ENCODE measurements around the gene FLT4. TPM values are rescaled to one million over a fixed set of nuclear protein-coding genes. Genes with fewer than 3 reads are reported as not detected.
A peak's percentile ranks its signal among the peaks of the same experiment; 100 is the strongest.

FLT4 gene
- total and polyA plus RNA-seq, 9 of the 15 experiments (the other 6 are each of a cell fraction or from before 2014, with no cell fraction given), result 0.01 to 0.42 (median 0.14) TPM; not detected in 2

DNA sequence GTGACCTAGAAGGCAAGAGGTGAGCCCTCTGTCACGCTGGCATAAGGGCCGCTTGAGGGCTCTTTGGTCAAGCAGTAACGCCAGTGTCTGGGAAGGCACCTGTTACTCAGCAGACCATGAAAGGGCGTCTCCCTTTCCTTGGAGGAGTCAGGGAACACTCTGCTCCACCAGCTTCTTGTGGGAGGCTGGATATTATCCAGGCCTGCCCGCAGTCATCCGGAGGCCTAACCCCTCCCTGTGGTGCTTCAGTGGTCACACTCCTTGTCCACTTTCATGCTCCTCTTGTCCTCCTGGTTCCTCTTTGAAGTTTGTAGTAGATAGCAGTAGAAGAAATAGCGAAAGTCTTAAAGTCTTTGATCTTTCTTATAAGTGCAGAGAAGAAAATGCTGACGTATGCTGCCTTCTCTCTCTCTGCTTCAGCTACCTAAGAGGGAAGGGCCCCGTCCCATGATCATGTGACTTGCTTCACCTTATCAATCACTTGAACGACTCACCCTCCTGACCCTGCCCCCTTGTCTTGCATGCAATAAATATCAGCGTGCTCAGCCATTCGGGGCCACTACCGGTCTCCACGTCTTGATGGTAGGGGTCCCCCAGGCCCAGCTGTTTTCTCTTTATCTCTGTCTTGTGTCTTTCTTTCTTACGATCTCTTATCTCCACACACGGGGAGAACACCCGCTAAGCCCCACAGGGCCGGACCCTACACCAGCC, 41.4 kb downstream of the FLT4 start (continued):
- TF ChIP-seq, protein P1, sequence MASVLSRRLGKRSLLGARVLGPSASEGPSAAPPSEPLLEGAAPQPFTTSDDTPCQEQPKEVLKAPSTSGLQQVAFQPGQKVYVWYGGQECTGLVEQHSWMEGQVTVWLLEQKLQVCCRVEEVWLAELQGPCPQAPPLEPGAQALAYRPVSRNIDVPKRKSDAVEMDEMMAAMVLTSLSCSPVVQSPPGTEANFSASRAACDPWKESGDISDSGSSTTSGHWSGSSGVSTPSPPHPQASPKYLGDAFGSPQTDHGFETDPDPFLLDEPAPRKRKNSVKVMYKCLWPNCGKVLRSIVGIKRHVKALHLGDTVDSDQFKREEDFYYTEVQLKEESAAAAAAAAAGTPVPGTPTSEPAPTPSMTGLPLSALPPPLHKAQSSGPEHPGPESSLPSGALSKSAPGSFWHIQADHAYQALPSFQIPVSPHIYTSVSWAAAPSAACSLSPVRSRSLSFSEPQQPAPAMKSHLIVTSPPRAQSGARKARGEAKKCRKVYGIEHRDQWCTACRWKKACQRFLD (CRISPR knock-in tag; IDR thresholded peaks at IDR 0.05), result no peak
- TF ChIP-seq CXXC5 (CRISPR knock-in tag; IDR thresholded peaks at IDR 0.05) (peak; percentile 42; the same call in 1 of the 2 replicates), CHD1 (IDR thresholded peaks at IDR 0.05; ENCODE audit: low read length) (no peak), TOE1 (IDR thresholded peaks at IDR 0.05; ENCODE audit: borderline replicate concordance) (peak; percentile 92), TOE1 (CRISPR knock-in tag; IDR thresholded peaks at IDR 0.05; ENCODE audit: borderline replicate concordance, low read depth) (no peak), TAF15 (IDR thresholded peaks at IDR 0.05; ENCODE audit: low read depth, low read length) (no peak), C11orf30 (IDR thresholded peaks at IDR 0.05; ENCODE audit: low read depth) (peak; percentile 91), ZSCAN32 (CRISPR knock-in tag; IDR thresholded peaks at IDR 0.05) (no peak), ATF7 (IDR thresholded peaks at IDR 0.05) (peak; percentile 28; the same call in 1 of the 2 replicates), ZNF316 (IDR thresholded peaks at IDR 0.05) (peak; percentile 95), NR3C1 (CRISPR knock-in tag; IDR thresholded peaks at IDR 0.05) (no peak), MAFF (IDR thresholded peaks at IDR 0.05; ENCODE audit: low read length) (peak; percentile 74)
- TF ChIP-seq, protein P2, sequence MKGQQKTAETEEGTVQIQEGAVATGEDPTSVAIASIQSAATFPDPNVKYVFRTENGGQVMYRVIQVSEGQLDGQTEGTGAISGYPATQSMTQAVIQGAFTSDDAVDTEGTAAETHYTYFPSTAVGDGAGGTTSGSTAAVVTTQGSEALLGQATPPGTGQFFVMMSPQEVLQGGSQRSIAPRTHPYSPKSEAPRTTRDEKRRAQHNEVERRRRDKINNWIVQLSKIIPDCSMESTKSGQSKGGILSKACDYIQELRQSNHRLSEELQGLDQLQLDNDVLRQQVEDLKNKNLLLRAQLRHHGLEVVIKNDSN (CRISPR knock-in tag; IDR thresholded peaks at IDR 0.05), result peak; percentile 74
- TF ChIP-seq, protein P3, sequence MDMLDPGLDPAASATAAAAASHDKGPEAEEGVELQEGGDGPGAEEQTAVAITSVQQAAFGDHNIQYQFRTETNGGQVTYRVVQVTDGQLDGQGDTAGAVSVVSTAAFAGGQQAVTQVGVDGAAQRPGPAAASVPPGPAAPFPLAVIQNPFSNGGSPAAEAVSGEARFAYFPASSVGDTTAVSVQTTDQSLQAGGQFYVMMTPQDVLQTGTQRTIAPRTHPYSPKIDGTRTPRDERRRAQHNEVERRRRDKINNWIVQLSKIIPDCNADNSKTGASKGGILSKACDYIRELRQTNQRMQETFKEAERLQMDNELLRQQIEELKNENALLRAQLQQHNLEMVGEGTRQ (CRISPR knock-in tag; IDR thresholded peaks at IDR 0.05), result peak; percentile 72
- TF ChIP-seq, protein P4, sequence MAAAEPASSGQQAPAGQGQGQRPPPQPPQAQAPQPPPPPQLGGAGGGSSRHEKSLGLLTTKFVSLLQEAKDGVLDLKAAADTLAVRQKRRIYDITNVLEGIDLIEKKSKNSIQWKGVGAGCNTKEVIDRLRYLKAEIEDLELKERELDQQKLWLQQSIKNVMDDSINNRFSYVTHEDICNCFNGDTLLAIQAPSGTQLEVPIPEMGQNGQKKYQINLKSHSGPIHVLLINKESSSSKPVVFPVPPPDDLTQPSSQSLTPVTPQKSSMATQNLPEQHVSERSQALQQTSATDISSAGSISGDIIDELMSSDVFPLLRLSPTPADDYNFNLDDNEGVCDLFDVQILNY (CRISPR knock-in tag; IDR thresholded peaks at IDR 0.05), result no peak
